IMR-90 (cell line): Measurements from ENCODE around the gene GNRH2. TPM values are rescaled to one million over a fixed set of nuclear protein-coding genes. Genes with fewer than 3 reads are reported as not detected.

Experiments
- ATAC-seq: fragments of 200-7000 bp; cut with Tn5 transposase; 2 replicates; pipeline ENCODE4 v1.9.1; 2020; ENCODE audit warnings: low read depth, mild to moderate bottlenecking, moderate library complexity
- BruUV-seq: library from RNA; stranded (reverse); fragments of 400-500 nt; replicated peaks from 2 replicates; lab custom pipeline; 2021; lab: Mats Ljungman, UMichigan
- CTCF ChIA-PET: fragments of 300-600 bp; formaldehyde crosslinking; extraction: SDS; loops from one replicate; lab custom pipeline; 2021; ENCODE audit warnings: antibody characterized with exemption; lab: Yijun Ruan, JAX
- POLR2A ChIA-PET: fragments of 300-600 bp; sonication (Branson Sonifier 250); formaldehyde crosslinking; loops from one replicate; lab custom pipeline; 2022; ENCODE audit warnings: antibody characterized with exemption; ENCODE audit not compliant: unreplicated experiment; lab: Charles Lee
- DNase-seq: peaks from one replicate; pipeline ENCODE4 v3.0.0; 2013
- H2AFZ ChIP-seq: replicated peaks from 2 replicates; pipeline ENCODE3; 2013; ENCODE audit warnings: low read length, mild to moderate bottlenecking; ENCODE audit not compliant: poor library complexity
- H2AK5ac ChIP-seq: 2 replicates; pipeline ENCODE4 v1.6.1; 2013; ENCODE audit warnings: low read depth, low read length, inconsistent platforms
- H2AK9ac ChIP-seq: replicated peaks from 2 replicates; pipeline ENCODE3; 2013; ENCODE audit warnings: mild to moderate bottlenecking, low read depth, low read length, moderate library complexity; ENCODE audit not compliant: poor library complexity
- H2BK120ac ChIP-seq: 2 replicates; pipeline ENCODE4 v1.6.1; 2013; ENCODE audit warnings: low read depth, low read length, inconsistent platforms
- H2BK15ac ChIP-seq: 3 replicates; pipeline ENCODE4 v1.6.1; 2013; ENCODE audit warnings: low read depth, low read length, inconsistent platforms
- H2BK20ac ChIP-seq: 2 replicates; pipeline ENCODE4 v1.6.1; 2013; ENCODE audit warnings: low read depth, mild to moderate bottlenecking, inconsistent platforms, low read length, moderate library complexity
- H2BK5ac ChIP-seq: 2 replicates; pipeline ENCODE4 v1.6.1; 2013; ENCODE audit warnings: mild to moderate bottlenecking, low read depth, low read length, inconsistent platforms; ENCODE audit not compliant: poor library complexity, severe bottlenecking
- H3K14ac ChIP-seq: replicated peaks from 2 replicates; pipeline ENCODE4 v1.6.1; 2013; ENCODE audit warnings: low read depth, low read length, inconsistent platforms
- H3K18ac ChIP-seq: 2 replicates; pipeline ENCODE4 v1.6.1; 2013; ENCODE audit warnings: low read depth, low read length, control low read depth
- H3K23ac ChIP-seq: 2 replicates; pipeline ENCODE4 v1.6.1; 2013; ENCODE audit warnings: low read depth, low read length, inconsistent platforms
- H3K27ac ChIP-seq: 2 replicates; pipeline ENCODE4 v1.5.1; 2013; ENCODE audit warnings: mild to moderate bottlenecking, control low read depth, low read length; ENCODE audit not compliant: insufficient read depth
- H3K27me3 ChIP-seq: 2 replicates; pipeline ENCODE4 v1.6.1; 2013; ENCODE audit warnings: low read length; ENCODE audit not compliant: control insufficient read depth, insufficient read depth
- H3K36me3 ChIP-seq: 2 replicates; pipeline ENCODE4 v1.6.1; 2013; ENCODE audit warnings: low read length, mixed read lengths; ENCODE audit not compliant: control insufficient read depth, insufficient read depth
- H3K4ac ChIP-seq: 2 replicates; pipeline ENCODE4 v1.6.1; 2013; ENCODE audit warnings: low read depth, low read length, inconsistent platforms
- H3K4me1 ChIP-seq: 2 replicates; pipeline ENCODE4 v1.6.1; 2013; ENCODE audit warnings: low read length, mixed read lengths; ENCODE audit not compliant: control insufficient read depth, insufficient read depth
- H3K4me2 ChIP-seq: 2 replicates; pipeline ENCODE4 v1.6.1; 2013; ENCODE audit warnings: low read depth, mild to moderate bottlenecking, control low read depth, low read length, moderate library complexity
- H3K4me3 ChIP-seq: 2 replicates; pipeline ENCODE4 v1.5.1; 2013; ENCODE audit warnings: low read depth, mild to moderate bottlenecking, control low read depth, low read length, moderate library complexity; ENCODE audit not compliant: insufficient read depth
- H3K56ac ChIP-seq: 2 replicates; pipeline ENCODE4 v1.6.1; 2013; ENCODE audit warnings: low read length, inconsistent platforms; ENCODE audit not compliant: insufficient read depth; ENCODE audit errors: extremely low read depth
- H3K79me1 ChIP-seq, 2 experiments: 2 replicates each; pipeline ENCODE4 v1.6.1; 2013; ENCODE audit warnings: low read length in 2 of 2, inconsistent platforms in 1 of 2, low read depth in 1 of 2
- H3K9ac ChIP-seq: 2 replicates; pipeline ENCODE4 v1.6.1; 2013; ENCODE audit warnings: low read depth, low read length, control low read depth
- H3K9me1 ChIP-seq: 2 replicates; pipeline ENCODE4 v1.6.1; 2013; ENCODE audit warnings: low read length, inconsistent platforms; ENCODE audit not compliant: insufficient read depth
- H3K9me3 ChIP-seq: 2 replicates; pipeline ENCODE4 v1.6.1; 2013; ENCODE audit warnings: low read length; ENCODE audit not compliant: control insufficient read depth, insufficient read depth
- H4K20me1 ChIP-seq: 2 replicates; pipeline ENCODE4 v1.6.1; 2013; ENCODE audit warnings: low read length, inconsistent platforms; ENCODE audit not compliant: insufficient read depth
- H4K5ac ChIP-seq: 2 replicates; pipeline ENCODE4 v1.6.1; 2013; ENCODE audit warnings: mild to moderate bottlenecking, low read depth, low read length, control low read depth
- H4K8ac ChIP-seq, 2 experiments: 2 replicates each; pipeline ENCODE4 v1.6.1; 2013; ENCODE audit warnings: low read depth in 2 of 2, low read length in 2 of 2, control low read depth in 1 of 2, inconsistent platforms in 1 of 2
- H4K91ac ChIP-seq: 2 replicates; pipeline ENCODE4 v1.6.1; 2013; ENCODE audit warnings: low read depth, low read length, inconsistent platforms; ENCODE audit not compliant: insufficient read depth
- BHLHE40 ChIP-seq: fragments of 150-350 bp; IDR thresholded peaks from 2 replicates; pipeline ENCODE4 v1.6.1; 2016; ENCODE audit warnings: mild to moderate bottlenecking, low read depth, low read length
- CEBPB ChIP-seq: IDR thresholded peaks from 2 replicates; pipeline ENCODE4 v1.6.1; 2012; ENCODE audit warnings: low read depth, low read length, improper control_type of control experiment
- CHD1 ChIP-seq: IDR thresholded peaks from 2 replicates; pipeline ENCODE4 v1.6.1; 2012; ENCODE audit warnings: low read depth, low read length, improper control_type of control experiment
- CTCF ChIP-seq: conservative IDR thresholded peaks from 2 replicates; pipeline ENCODE4 v1.5.1; 2012; ENCODE audit warnings: mild to moderate bottlenecking, low read depth, low read length, improper control_type of control experiment
- ELK1 ChIP-seq: fragments of 150-350 bp; IDR thresholded peaks from 2 replicates; pipeline ENCODE4 v1.6.1; 2016; ENCODE audit warnings: low read depth, mild to moderate bottlenecking, low read length, moderate library complexity, borderline replicate concordance
- FOS ChIP-seq: fragments of 150-350 bp; IDR thresholded peaks from 2 replicates; pipeline ENCODE4 v1.6.1; 2016; ENCODE audit warnings: low read depth, low read length
- MAZ ChIP-seq: IDR thresholded peaks from 2 replicates; pipeline ENCODE4 v1.6.1; 2012; ENCODE audit warnings: low read depth, mild to moderate bottlenecking, low read length, improper control_type of control experiment, moderate library complexity, borderline replicate concordance
- MXI1 ChIP-seq: IDR thresholded peaks from 2 replicates; pipeline ENCODE4 v1.6.1; 2012; ENCODE audit warnings: low read depth, mild to moderate bottlenecking, low read length, moderate library complexity, borderline replicate concordance
- RAD21 ChIP-seq: IDR thresholded peaks from 2 replicates; pipeline ENCODE4 v1.6.1; 2012; ENCODE audit warnings: low read length, improper control_type of control experiment
- RCOR1 ChIP-seq: IDR thresholded peaks from 2 replicates; pipeline ENCODE4 v1.6.1; 2012; ENCODE audit warnings: mild to moderate bottlenecking, low read length, improper control_type of control experiment; ENCODE audit not compliant: insufficient replicate concordance
- SMC3 ChIP-seq: fragments of 150-350 bp; IDR thresholded peaks from 2 replicates; pipeline ENCODE4 v1.6.1; 2016; ENCODE audit warnings: low read depth, mild to moderate bottlenecking, antibody characterized with exemption, low read length, moderate library complexity
- USF2 ChIP-seq: fragments of 150-350 bp; IDR thresholded peaks from 2 replicates; pipeline ENCODE4 v1.6.1; 2017; ENCODE audit warnings: mild to moderate bottlenecking, antibody characterized with exemption, low read length, low read depth
- WGBS, 2 experiments: methylation state at CpG; one replicate each; pipeline versions ENCODE4 v1.1.5 to v1.1.7; 2013; ENCODE audit warnings: missing lambda C conversion rate in 2 of 2; ENCODE audit not compliant: insufficient read length in 1 of 2; ENCODE audit errors: extremely low coverage in 2 of 2; 5-methylcytosine and 5-hydroxymethylcytosine counted together
- dilution Hi-C: fragments of 300-500 bp; cut with HindIII; formaldehyde crosslinking; loops from one replicate; pipeline ENCODE4 v1.14.3; 2018; ENCODE audit warnings: low sequenced_read_pairs; ENCODE audit not compliant: unreplicated experiment
- in situ Hi-C: fragments of 300-500 bp; cut with MboI; formaldehyde crosslinking; loops from 3 replicates; pipeline ENCODE4 v1.14.3; 2019; ENCODE audit warnings: low sequenced_read_pairs, inconsistent platforms, mixed read lengths
- intact Hi-C: fragments of 100-400 bp; cut with micrococcal nuclease; formaldehyde crosslinking; loops from 2 replicates; pipeline ENCODE4 v1.10.0; 2022
- polyA plus RNA-seq, 3 experiments: library from polyadenylated mRNA; depleted of rRNA; stranded (reverse); fragments of >200 nt; gene quantifications; 2 replicates each; pipeline ENCODE4 v1.2.3, GENCODE V29; 2012; ENCODE audit warnings: low replicate concordance in 1 of 3
- total RNA-seq: library from RNA; depleted of rRNA; stranded (reverse); fragments of >200 nt; gene quantifications from 2 replicates; pipeline ENCODE4 v1.2.3, GENCODE V29; 2012

The GNRH2 gene
- total and polyA plus RNA-seq, 2 of the 4 experiments (the other 2 are of a cell fraction) = 0.18 to 0.21 TPM

GRCh38 chr20:3094848-3095629 lies 51.6 kb downstream of the GNRH2 start:
- WGBS, 2 experiments = 83% methylated on average over 4 of the region's 13 CpGs; no CpG with 5 or more reads in 1 of the 2 experiments
- intact Hi-C loops = no loop called here
- Histone ChIP-seq H3K56ac (no peak overlapping the region), H3K4me1 (no peaks in the 10 kb centered on the region), H4K5ac (no peak overlapping the region), H3K4me3 (no peak overlapping the region), H3K9me3 (no peaks in the 10 kb centered on the region), H3K4me2 (no peak overlapping the region), H3K36me3 (no peaks in the 10 kb centered on the region), H2BK15ac (no peak overlapping the region), H3K9me1 (no peaks in the 10 kb centered on the region), H3K27me3 (peaks cover 26% of the 10 kb centered on the region), H4K8ac (no peak overlapping the region), H2BK20ac (no peak overlapping the region), H3K9ac (no peak overlapping the region), H2BK5ac (no peak overlapping the region), H4K91ac (no peak overlapping the region), H2BK120ac (no peak overlapping the region), H3K18ac (no peak overlapping the region), H3K79me1 (no peaks in the 10 kb centered on the region), H4K20me1 (no peaks in the 10 kb centered on the region), H3K23ac (no peak overlapping the region), H3K27ac (no peak overlapping the region), H3K4ac (no peak overlapping the region), H2AK9ac (no peak overlapping the region), H3K14ac (no peak overlapping the region), H2AK5ac (0 out of 2 replicates have a peak overlapping the region, but pooled peaks have one; percentile 8), H2AFZ (peak overlapping the region; percentile 68)
- dilution Hi-C loops = no loop called here
- POLR2A ChIA-PET = no interaction called here
- BruUV-seq = no TSS peak
- in situ Hi-C loops = no loop called here
- DNase-seq = no peak
- CTCF ChIA-PET = no interaction called here
- no peak for ATAC-seq
- TF ChIP-seq FOS (no peak), MXI1 (no peak), RAD21 (no peak), RCOR1 (no peak), USF2 (no peak), CTCF (no peak), BHLHE40 (no peak), CHD1 (no peak), MAZ (no peak), ELK1 (no peak), CEBPB (no peak), SMC3 (no peak)
